ENCODE data around the gene ADCK1. TPM values are rescaled to one million over a fixed set of nuclear protein-coding genes. Genes with fewer than 3 reads are reported as not detected.
"Not testable (repeated sequence)": the region's sequence is repeated elsewhere in the genome, so short reads cannot be mapped to it uniquely, and the experiment has no call there.

The ADCK1 gene
- total RNA-seq, 4 donors from 2014 or later = 3.8 to 11.1 (median 6.8) TPM

DNA sequence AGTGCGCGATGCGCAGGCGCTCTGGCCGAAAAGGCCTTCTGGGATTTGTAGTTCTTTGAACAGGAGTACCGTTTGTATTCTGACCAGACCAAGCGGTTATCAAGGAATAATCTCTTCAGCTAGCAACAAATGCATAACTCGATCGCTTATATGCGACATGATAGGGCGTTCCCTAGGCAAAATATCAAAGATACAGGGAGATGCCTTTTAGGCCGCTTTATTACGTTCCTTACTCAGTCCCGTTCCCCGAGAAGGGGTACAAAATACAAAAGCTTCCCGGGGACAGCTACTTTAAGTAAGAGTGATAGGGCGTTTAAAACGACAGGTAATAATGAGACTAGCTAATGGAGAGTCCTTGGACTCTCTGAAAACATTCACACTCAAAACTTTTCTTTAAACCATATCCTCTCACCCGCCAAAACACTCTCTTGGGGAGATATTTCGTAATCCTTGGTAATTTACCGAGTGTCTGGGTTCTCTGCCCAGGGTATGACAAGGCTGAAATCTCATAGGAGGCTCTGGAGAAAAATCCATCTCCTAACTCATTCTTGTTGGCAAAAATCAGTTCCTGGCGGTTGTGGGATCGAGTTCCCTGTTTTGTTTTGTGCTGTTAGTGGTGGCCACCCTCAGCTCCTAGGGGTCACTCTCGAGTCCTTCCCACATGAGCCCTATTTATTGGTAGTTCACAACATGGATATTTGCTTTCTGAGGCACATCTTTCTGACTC lies 38.5 kb upstream of the ADCK1 start:
- no peaks in the 10 kb centered on the region for H3K9me3 ChIP-seq
- TF ChIP-seq, protein P1, sequence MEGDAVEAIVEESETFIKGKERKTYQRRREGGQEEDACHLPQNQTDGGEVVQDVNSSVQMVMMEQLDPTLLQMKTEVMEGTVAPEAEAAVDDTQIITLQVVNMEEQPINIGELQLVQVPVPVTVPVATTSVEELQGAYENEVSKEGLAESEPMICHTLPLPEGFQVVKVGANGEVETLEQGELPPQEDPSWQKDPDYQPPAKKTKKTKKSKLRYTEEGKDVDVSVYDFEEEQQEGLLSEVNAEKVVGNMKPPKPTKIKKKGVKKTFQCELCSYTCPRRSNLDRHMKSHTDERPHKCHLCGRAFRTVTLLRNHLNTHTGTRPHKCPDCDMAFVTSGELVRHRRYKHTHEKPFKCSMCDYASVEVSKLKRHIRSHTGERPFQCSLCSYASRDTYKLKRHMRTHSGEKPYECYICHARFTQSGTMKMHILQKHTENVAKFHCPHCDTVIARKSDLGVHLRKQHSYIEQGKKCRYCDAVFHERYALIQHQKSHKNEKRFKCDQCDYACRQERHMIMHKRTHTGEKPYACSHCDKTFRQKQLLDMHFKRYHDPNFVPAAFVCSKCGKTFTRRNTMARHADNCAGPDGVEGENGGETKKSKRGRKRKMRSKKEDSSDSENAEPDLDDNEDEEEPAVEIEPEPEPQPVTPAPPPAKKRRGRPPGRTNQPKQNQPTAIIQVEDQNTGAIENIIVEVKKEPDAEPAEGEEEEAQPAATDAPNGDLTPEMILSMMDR (IDR thresholded peaks at IDR 0.05) = peak in 2 of 4 experiments; percentile 14 to 22
- TF ChIP-seq EP300 (IDR thresholded peaks at IDR 0.05) = no peak
- 2 to 4% methylated on average over 21 to 24 of the region's 24 CpGs for WGBS, 2 donors (ENCODE audit: low coverage in 1 of 2)

DNA sequence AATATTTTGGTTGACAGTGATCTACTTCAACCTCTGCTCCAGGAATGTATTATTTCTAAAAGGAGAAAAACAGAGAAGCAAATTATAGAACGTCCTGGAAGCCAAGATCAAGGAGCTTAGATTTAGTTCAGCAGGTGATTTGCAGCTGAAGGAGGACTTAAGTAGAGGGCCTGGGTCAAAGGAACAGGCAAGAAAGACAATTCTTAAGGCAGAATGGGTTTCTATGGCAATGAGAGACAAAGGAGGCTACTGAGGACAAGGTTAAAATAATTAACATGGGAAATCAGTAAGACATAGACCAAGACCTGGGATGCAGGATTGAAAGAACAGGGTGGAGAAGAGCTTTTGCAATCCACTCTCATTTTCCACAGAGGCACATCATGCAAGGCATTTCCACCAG lies 36.6 kb upstream of the ADCK1 start:
- 45 to 71% methylated on average over 1 of the region's 1 CpG for WGBS, 2 donors (ENCODE audit: low coverage in 1 of 2)
- Histone ChIP-seq H3K4me1 (peaks cover 0 to 32% (median 18%) of the 10 kb centered on the region in 3 donors), H3K27me3 (no peaks in the 10 kb centered on the region), H3K9me3 (no peaks in the 10 kb centered on the region), H3K4me3 (no peak overlapping the region), H3K27ac (no peak overlapping the region), H3K36me3 (no peaks in the 10 kb centered on the region)
- TF ChIP-seq POLR2A (IDR thresholded peaks at IDR 0.05) (no peak), POLR2AphosphoS5 (IDR thresholded peaks at IDR 0.05) (no peak), EP300 (IDR thresholded peaks at IDR 0.05) (no peak)
- TF ChIP-seq, protein P1 (IDR thresholded peaks at IDR 0.05) = no peak
- ATAC-seq = no peak

More for the DNA sequence above, 38.5 kb upstream of the ADCK1 start:
- ATAC-seq = peak; percentile 76
- peak overlapping the region; percentile 77 to 97 (median 93) for H3K27ac ChIP-seq
- peaks cover 0 to 4% of the 10 kb centered on the region in 2 donors for H3K36me3 ChIP-seq
- H3K4me1 ChIP-seq = peaks cover 0 to 52% (median 18%) of the 10 kb centered on the region in 3 donors
- H3K27me3 ChIP-seq = no peaks in the 10 kb centered on the region
- H3K4me3 ChIP-seq = peak overlapping the region; percentile 82 to 87

DNA sequence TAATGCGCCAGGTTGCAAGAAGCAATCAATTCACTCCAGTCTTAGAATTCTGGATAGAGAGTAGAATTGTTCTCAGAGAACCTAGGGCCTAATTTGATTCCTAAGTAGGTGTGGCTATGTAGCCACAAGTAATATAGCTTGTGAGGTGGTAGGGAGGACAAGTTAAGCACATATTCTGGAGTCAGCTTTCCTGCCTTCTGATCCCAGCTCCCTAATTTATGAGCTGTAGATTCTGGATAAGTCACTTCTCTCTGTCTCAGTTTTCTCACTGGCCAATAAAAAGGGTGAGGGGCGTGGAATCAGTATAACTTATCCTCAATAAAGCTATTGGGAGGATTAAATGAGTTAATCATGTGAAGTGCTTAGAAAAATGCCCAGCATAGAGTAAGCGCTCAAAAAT lies 35.9 kb upstream of the ADCK1 start:
- TF ChIP-seq EP300 (IDR thresholded peaks at IDR 0.05) = no peak
- TF ChIP-seq POLR2AphosphoS5 (IDR thresholded peaks at IDR 0.05) = no peak
- TF ChIP-seq, protein P1 (IDR thresholded peaks at IDR 0.05) = no peak
- TF ChIP-seq POLR2A (IDR thresholded peaks at IDR 0.05) = no peak
- Histone ChIP-seq H3K27me3 (no peaks in the 10 kb centered on the region), H3K4me3 (no peak overlapping the region), H3K36me3 (no peaks in the 10 kb centered on the region), H3K4me1 (peaks cover 0 to 26% (median 14%) of the 10 kb centered on the region in 3 donors), H3K9me3 (no peaks in the 10 kb centered on the region), H3K27ac (no peak overlapping the region)
- 88 to 94% methylated on average over 3 of the region's 3 CpGs for WGBS, 2 donors (ENCODE audit: low coverage in 1 of 2)
- ATAC-seq = no peak

DNA sequence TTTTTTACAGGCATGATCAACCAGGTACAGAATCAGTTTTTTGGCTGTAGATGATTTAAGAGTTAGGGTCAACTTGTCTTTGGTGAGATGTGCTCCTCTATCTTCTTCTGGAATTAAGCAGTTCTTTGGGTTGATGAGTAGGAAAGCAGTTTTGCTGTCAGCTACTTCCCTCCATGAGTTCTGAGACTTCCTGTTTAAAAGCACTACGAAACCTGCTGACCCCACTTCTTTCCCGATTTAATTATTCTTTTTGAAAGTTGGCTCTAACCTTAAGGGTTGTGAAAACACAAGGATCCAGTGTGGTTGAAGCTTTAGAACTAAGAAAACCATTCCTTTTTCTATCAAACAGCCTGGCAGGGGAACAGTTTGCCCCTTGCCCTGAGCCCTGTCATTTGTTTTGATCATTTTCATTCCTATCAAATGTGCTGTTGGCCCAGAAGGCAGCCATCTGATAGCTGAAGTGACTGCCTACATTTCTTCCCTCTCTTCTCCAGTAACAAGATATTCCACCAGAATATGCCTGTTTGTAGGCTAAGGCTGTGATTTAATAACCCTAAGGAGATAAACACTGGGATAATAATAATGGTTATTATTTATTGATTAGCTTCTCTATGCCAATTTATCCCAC lies 31.4 kb upstream of the ADCK1 start:
- H3K27ac ChIP-seq, H3K4me1 ChIP-seq, H3K36me3 ChIP-seq, ATAC-seq, H3K4me3 ChIP-seq, H3K9me3 ChIP-seq, H3K27me3 ChIP-seq: not testable (repeated sequence)
- 46 to 50% methylated on average over 1 to 2 of the region's 2 CpGs for WGBS, 2 donors (ENCODE audit: low coverage in 1 of 2)

DNA sequence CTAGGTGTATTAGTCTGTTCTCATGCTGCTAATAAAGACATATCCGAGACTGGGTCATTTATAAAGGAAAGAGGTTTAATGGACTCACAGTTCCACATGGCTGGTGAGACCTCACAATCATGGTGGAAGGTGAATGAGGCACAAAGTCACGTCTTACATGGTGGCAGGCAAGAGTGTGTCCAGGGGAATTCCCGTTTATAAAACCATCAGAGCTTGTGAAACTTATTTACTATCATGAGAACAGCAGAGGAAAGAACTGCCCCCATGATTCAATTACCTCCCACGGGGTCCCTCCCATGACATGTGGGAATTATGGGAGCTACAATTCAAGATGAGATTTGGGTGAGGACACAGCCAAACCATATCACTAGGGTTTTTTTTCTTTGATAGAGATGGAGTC lies 25.9 kb upstream of the ADCK1 start:
- H3K36me3 ChIP-seq, H3K27me3 ChIP-seq, H3K4me1 ChIP-seq, H3K4me3 ChIP-seq, ATAC-seq, H3K27ac ChIP-seq, H3K9me3 ChIP-seq: not testable (repeated sequence)
- WGBS, 2 donors (ENCODE audit: low coverage in 1 of 2) = 67 to 82% methylated on average over 4 of the region's 4 CpGs

DNA sequence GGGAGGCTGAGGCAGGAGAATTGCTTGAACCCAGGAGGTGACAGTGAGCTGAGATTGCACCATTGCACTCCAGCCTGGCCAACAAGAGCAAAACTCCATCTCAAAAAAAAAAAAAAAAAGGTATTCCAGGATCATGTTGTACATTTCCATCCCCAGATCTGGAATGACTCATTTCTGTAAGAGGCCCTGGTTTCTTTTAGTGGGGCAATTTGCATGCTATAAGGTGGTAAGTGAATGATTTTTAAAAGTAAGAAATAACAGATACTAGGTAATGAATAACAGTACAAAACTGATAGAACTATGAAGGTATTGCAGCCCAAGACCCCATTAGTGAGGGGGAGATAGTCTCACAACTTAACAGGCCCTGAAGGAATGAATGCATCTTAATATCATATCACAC lies 17.7 kb upstream of the ADCK1 start:
- H3K9me3 ChIP-seq = no peaks in the 10 kb centered on the region
- no peak for TF ChIP-seq POLR2AphosphoS5 (IDR thresholded peaks at IDR 0.05)
- no peak for TF ChIP-seq EP300 (IDR thresholded peaks at IDR 0.05)
- no peak for TF ChIP-seq POLR2A (IDR thresholded peaks at IDR 0.05)
- TF ChIP-seq, protein P1 (IDR thresholded peaks at IDR 0.05) = no peak
- H3K4me1 ChIP-seq = no peaks in the 10 kb centered on the region
- H3K36me3 ChIP-seq = no peaks in the 10 kb centered on the region
- no peak overlapping the region for H3K27ac ChIP-seq
- H3K27me3 ChIP-seq = peaks cover under 1% of the 10 kb centered on the region
- no peak for ATAC-seq
- H3K4me3 ChIP-seq = no peak overlapping the region
